GM18873 (cell line): Measurements from ENCODE around the gene TMEM82.

Experiments used
- ATAC-seq: cut with Tn5 transposase; IDR thresholded peaks from one replicate; pipeline ENCODE4 v1.9.1; 2021; ENCODE audit warnings: mild to moderate bottlenecking, moderate library complexity, moderate number of reproducible peaks; ENCODE audit not compliant: unreplicated experiment, low FRiP score

Gene TMEM82

DNA sequence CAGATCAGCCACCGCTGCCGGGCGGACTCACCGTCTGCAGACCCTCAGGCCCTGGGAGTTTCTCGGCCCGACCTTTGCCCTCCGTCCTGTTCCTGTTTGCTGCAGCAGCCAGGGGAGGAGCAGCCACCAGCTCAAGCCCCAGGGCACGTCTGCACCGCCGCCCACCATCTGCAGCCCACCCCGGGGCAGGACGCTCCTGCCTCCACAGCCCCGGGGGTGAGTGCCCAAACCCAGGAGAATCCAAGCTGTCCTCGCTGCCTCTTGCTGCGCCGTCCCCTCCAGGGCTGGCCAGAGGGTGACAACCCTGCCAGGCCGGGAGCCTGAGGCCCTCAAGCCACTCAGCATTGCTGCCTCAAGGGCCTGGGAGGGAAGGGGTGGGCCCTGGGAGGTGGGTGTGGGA, 7.4 kb upstream of the TMEM82 start:
- ATAC-seq = no peak

DNA sequence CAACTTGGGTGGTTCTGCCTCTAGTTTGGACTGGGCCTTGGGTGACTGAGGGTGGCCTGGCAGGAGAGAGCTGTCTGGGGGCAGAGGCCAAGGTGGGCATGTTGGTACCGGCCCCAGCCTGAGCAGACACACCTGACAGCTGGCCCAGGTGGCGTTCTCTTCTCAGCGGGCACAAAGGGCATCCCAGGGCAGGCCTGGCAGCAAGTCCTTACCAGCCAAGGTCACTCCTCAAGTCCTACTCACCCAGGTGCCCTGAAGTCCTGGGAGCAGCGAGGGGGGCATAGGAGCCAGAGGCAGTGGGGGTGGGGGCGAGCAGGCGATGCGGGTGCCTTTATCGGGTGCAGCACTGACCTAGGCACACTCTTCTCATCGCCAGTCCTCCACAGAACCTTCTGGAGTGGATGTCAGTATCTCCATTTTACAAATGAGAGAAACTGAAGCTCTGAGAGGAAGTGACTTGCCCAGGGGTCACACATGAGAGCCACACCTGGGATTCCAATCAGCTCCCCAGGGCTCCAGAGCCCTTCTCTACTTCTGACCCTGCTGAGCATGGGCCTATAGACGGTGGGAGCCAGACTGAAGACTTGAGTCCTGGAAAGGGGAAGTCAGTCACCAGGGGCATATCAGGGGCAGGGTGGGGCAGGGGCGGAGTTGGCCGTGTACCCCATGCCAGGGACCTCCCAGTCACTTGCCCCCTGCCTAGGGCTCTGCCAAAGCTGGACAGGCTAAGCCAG, 6.8 kb upstream of the TMEM82 start:
- ATAC-seq = no peak

GRCh38 chr1:15736038-15736891, 6.0 kb upstream of the TMEM82 start, which contains the start of gene SLC25A34:
TSS of gene SLC25A34 (plus strand) at chr1:15736258. CDS start at chr1:15736486, 228 bp downstream.
- ATAC-seq = no peak

DNA sequence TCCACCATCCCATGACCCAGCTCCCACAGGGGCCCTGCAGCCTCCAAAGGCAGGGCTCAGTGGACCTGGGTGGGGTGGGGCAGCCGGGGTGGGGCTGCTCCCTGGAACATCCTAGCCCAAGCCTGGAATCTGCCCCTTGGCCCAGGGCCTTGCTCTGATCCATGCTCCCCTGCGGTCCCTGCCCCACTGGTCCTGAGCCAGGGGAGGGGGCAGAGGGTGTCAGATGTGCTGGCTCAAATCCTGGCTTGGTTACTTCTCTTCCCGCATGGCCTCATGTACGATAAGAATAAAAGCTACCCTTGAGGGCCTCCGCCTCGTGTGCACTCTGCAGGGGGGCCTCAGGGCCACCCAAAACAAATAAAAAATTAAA, 5.4 kb upstream of the TMEM82 start:
- no peak for ATAC-seq

GRCh38 chr1:15737324-15738319, 4.7 kb upstream of the TMEM82 start:
- no peak for ATAC-seq

- no peak for ATAC-seq
Measured at GRCh38 chr1:15738416-15739113, 3.7 kb upstream of the TMEM82 start.

- no peak for ATAC-seq
Measured at GRCh38 chr1:15739259-15739658, 3.0 kb upstream of the TMEM82 start.

GRCh38 chr1:15739745-15740144, 2.6 kb upstream of the TMEM82 start:
- ATAC-seq = no peak

DNA sequence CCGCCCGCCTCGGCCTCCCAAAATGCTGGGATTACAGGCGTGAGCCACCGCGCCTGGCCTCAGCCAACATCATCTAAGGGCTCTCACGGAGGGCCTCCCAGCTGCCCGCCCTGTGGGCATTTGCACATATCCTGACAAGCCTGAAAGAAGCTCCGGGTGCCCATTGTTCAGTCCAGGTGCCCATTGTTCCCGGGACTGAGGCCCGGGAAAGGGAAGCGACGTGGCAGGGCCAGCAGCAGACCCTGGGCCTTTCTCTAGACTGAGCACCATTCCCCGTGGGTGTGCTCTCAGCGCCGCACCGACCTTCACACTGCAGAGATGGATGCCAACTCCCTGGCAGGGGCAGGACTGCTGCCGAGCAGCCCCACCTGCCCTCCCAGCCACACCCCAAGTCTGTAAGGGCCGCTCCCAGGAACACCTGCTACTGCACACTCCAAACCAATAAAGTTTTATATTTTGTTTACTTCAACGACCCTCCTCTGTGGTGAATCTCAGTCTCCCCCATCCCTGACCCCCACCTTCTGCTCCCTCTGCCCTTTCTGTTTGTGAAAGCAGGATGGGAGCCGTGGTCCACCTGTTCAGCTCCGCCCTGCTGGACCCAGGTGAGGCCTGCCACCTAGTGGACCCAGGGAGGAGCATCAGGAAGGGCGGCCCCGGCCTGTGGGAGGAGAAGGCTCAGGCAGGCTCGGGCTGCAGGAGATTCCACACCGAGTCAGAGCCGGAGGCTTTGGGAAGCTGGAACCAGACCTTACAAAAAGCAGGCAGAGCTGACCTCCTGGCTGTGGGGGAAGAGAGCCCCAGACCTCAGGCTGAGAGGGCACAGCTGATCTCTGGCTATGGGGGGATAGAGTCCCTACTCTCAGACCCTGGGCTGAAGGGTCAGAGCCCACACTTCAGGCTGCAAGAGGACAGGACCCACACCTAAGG, 1.1 kb upstream of the TMEM82 start:
- ATAC-seq = no peak

GRCh38 chr1:15744122-15744679, 1.9 kb downstream of the TMEM82 start:
- no peak for ATAC-seq

DNA sequence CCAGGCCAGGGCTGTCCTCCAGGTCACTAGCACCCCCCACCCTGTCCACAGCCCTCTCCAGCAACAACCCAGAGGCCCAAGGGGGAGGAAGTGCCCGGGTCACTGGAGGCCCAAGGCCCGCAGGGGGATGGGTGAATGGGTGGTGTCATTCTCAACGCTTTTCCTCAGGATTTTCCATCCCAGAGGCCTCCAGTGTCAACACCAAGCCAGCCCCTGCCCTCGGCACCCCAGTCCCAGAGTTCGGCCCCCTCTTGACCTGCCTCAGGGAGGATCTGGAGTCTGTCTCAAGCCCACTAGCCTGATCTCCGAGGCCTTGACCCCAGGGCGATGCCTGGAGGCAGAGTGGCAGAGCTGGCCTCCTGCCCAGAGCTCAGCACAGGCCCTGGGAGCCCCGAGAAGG, 5.1 kb downstream of the TMEM82 start:
- ATAC-seq = no peak

DNA sequence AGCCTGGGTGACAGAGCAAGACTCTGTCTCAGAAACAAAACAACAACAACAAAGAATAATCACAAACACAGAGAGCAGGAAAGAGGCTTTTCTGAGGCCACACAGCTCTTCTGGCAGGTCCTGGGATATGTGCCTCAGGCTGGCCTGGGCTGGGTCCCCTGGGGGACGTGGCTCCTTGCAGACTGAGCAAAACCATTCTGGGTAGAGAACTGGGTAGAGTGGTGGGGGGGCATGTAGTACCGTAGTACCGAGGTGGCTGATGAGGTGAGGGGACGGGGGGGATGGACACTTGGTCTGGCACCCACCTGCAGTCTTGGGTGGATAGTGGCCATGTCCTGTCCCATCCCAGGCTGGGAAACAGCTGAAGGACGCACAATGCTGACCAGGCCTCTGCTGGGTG, 6.0 kb downstream of the TMEM82 start:
- no peak for ATAC-seq

GRCh38 chr1:15748690-15749398, 6.5 kb downstream of the TMEM82 start:
- ATAC-seq = no peak

DNA sequence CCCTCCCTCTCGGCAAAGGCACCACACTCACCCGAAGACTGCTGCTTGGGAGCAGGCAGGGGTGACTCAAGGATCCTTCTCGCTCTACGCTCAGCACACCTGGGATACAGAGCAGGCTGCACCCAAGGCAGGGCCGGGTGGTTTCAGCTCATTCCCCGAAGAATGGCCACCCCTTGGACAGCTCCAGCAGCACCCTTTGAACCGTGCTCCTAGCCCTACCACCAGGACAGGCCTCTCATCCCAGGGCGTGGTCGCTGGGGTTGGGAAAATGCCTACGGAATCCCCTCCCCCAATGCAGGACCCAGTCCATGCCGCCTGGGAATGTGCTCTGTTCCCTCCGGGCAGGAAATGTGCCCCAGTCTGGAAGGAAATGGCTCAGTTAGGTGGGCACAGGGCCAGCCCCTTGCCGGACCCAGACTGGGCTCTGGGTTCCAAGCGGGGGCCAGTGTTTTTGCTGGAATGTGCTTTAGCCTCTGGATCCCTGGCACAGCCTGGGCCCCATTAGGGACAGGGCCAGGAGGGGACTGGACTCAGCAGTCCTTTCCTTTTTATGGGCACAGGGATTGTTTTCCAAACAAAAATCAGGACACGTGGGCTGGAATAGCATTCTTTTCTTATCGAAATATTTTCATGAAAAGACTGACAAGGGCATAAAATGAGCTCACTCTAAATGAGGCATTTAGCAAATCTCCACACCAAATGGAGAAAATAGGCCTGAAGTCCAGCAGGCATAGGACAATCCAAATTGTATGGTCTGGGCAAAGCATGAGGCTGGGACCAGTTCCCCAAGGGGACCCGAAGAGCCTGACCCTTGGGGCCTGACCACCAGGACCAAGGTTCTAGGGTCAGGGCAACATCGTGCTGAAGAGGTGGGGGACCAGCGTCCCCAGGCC, 7.3 kb downstream of the TMEM82 start:
- no peak for ATAC-seq

GRCh38 chr1:15750924-15751323, 8.6 kb downstream of the TMEM82 start:
- ATAC-seq = no peak

GRCh38 chr1:15751717-15752116, 9.4 kb downstream of the TMEM82 start:
- no peak for ATAC-seq

DNA sequence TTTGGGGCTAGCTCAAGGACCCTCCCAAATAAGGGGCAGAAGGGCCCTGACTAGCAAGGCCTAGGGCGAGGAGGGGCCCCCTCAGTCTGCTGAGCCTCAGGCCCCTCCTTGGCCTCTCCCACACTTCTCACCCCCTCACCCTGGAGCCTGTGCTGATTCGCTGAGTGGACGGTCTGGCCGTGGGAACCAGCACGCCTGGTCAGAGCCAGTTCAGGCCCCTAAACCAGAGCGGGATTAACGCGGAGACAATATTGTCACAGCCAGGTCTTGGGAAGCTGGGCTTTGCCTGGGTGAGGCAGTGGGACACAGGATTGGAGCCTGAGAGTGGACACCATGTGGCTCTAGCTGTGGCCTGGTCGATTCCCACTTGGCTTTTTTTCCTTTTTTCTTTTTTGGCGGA, 11.5 kb downstream of the TMEM82 start:
- no peak for ATAC-seq
